ENCODE data around the gene PRKACG. TPM values are rescaled to one million over a fixed set of nuclear protein-coding genes. Genes with fewer than 3 reads are reported as not detected.

Gene PRKACG
- total RNA-seq, 1 donor from 2014 or later: not detected

- no peak for DNase-seq (ENCODE audit: low read depth, low spot score)
- Mint-ChIP-seq H3K27me3 (ENCODE audit: low read depth) (no peaks in the 10 kb centered on the region), H3K4me1 (peaks cover 4% of the 10 kb centered on the region), H3K27ac (ENCODE audit: unreplicated experiment) (no peak overlapping the region), H3K36me3 (ENCODE audit: low read depth) (peaks cover 2% of the 10 kb centered on the region), H3K4me3 (no peak overlapping the region), H3K9me3 (no peaks in the 10 kb centered on the region)
- no peak for TF ChIP-seq CTCF (conservative IDR thresholded peaks at IDR 0.05)
Measured at GRCh38 chr9:68981789-68982188, 32.1 kb downstream of the PRKACG start.

- H3K27me3 Mint-ChIP-seq (ENCODE audit: low read depth): no peaks in the 10 kb centered on the region
- no peak overlapping the region for H3K27ac Mint-ChIP-seq (ENCODE audit: unreplicated experiment)
- DNase-seq (ENCODE audit: low read depth, low spot score): no peak
- no peaks in the 10 kb centered on the region for H3K9me3 Mint-ChIP-seq
- no peak for TF ChIP-seq CTCF (conservative IDR thresholded peaks at IDR 0.05)
- H3K4me1 Mint-ChIP-seq: peaks cover 4% of the 10 kb centered on the region
- peaks cover 8% of the 10 kb centered on the region for H3K36me3 Mint-ChIP-seq (ENCODE audit: low read depth)
- no peak overlapping the region for H3K4me3 Mint-ChIP-seq
Measured at GRCh38 chr9:68980341-68980914, 33.5 kb downstream of the PRKACG start.

GRCh38 chr9:68979538-68980314 is 34.2 kb downstream of the PRKACG start:
- peaks cover 4% of the 10 kb centered on the region for H3K4me1 Mint-ChIP-seq
- H3K36me3 Mint-ChIP-seq (ENCODE audit: low read depth): peaks cover 8% of the 10 kb centered on the region
- no peak overlapping the region for H3K4me3 Mint-ChIP-seq
- peak overlapping the region; percentile 93 for H3K27ac Mint-ChIP-seq (ENCODE audit: unreplicated experiment)
- DNase-seq (ENCODE audit: low read depth, low spot score): no peak
- TF ChIP-seq CTCF (conservative IDR thresholded peaks at IDR 0.05): no peak
- no peaks in the 10 kb centered on the region for H3K9me3 Mint-ChIP-seq
- no peaks in the 10 kb centered on the region for H3K27me3 Mint-ChIP-seq (ENCODE audit: low read depth)

GRCh38 chr9:68978501-68978900 is 35.4 kb downstream of the PRKACG start:
- Mint-ChIP-seq H3K36me3 (ENCODE audit: low read depth) (peaks cover 8% of the 10 kb centered on the region), H3K4me3 (no peak overlapping the region), H3K4me1 (peaks cover 4% of the 10 kb centered on the region), H3K9me3 (no peaks in the 10 kb centered on the region), H3K27ac (ENCODE audit: unreplicated experiment) (no peak overlapping the region), H3K27me3 (ENCODE audit: low read depth) (no peaks in the 10 kb centered on the region)
- TF ChIP-seq CTCF (conservative IDR thresholded peaks at IDR 0.05): no peak
- DNase-seq (ENCODE audit: low read depth, low spot score): no peak

GRCh38 chr9:68978066-68978465 is 35.8 kb downstream of the PRKACG start:
- Mint-ChIP-seq H3K9me3 (no peaks in the 10 kb centered on the region), H3K4me3 (no peak overlapping the region), H3K4me1 (peaks cover 4% of the 10 kb centered on the region), H3K36me3 (ENCODE audit: low read depth) (peaks cover 8% of the 10 kb centered on the region), H3K27ac (ENCODE audit: unreplicated experiment) (no peak overlapping the region), H3K27me3 (ENCODE audit: low read depth) (no peaks in the 10 kb centered on the region)
- no peak for TF ChIP-seq CTCF (conservative IDR thresholded peaks at IDR 0.05)
- DNase-seq (ENCODE audit: low read depth, low spot score): no peak
